H1 (cell line): ENCODE measurements around the gene OSBPL9. TPM values are rescaled to one million over a fixed set of nuclear protein-coding genes. Genes with fewer than 3 reads are reported as not detected.

ENCODE experiments used
- HDAC6 ChIP-seq: IDR thresholded peaks from one replicate; pipeline ENCODE4 v1.7.1; 2012; ENCODE audit warnings: low read depth, mild to moderate bottlenecking, inconsistent platforms, low read length, moderate library complexity
- RAD21 ChIP-seq, 2 experiments: IDR thresholded peaks in 1 of 2; conservative IDR thresholded peaks in 1 of 2; 2 replicates each; pipeline ENCODE4 v1.6.1; 2011; ENCODE audit warnings: low read depth in 2 of 2, low read length in 2 of 2, improper control_type of control experiment in 1 of 2, inconsistent platforms in 1 of 2, mild to moderate bottlenecking in 1 of 2, moderate library complexity in 1 of 2
- SIX5 ChIP-seq: IDR thresholded peaks from 2 replicates; pipeline ENCODE4 v1.6.1; 2011; ENCODE audit warnings: mild to moderate bottlenecking, low read depth, low read length
- TAF1 ChIP-seq: IDR thresholded peaks from 2 replicates; pipeline ENCODE4 v1.6.1; 2011; ENCODE audit warnings: mild to moderate bottlenecking, low read depth, low read length
- polyA plus RNA-seq, 7 experiments: library from polyadenylated mRNA; depleted of rRNA in 3 of 7; stranded (reverse) in 5 of 7; unstranded in 2 of 7; fragments of >200 nt in 5 of 7; fragments of 200-250 nt in 2 of 7; gene quantifications; 1 replicate in 5 of 7; 2 replicates in 1 of 7; 4 replicates in 1 of 7; pipeline versions ENCODE4 v1.2.1 to v1.2.3, GENCODE V29; 2011 to 2013; ENCODE audit warnings: missing spikeins in 2 of 7, mixed read lengths in 2 of 7
- total RNA-seq: library from RNA; stranded (reverse); fragmentation: NEBNext Ultra II Directional; extraction: Animal tissue kit (Norgen Biotek cat#: 25700); gene quantifications from 2 replicates; pipeline ENCODE4 v1.2.1, GENCODE V29; 2021

OSBPL9 gene
- total and polyA plus RNA-seq, 2 of the 8 experiments (the other 6 are each of a cell fraction or from before 2014, with no cell fraction given), result 58.2 to 71.6 TPM

- no peak for TF ChIP-seq SIX5
- TF ChIP-seq RAD21 (IDR thresholded peaks at IDR 0.05 in 1 of 2, conservative IDR thresholded peaks at IDR 0.05 in 1 of 2; ENCODE audit: low read depth in 2 of 2, low read length in 2 of 2), result no peak
- no peak for TF ChIP-seq TAF1
- TF ChIP-seq HDAC6, result no peak
Observed at GRCh38 chr1:51727366-51727765, 110.5 kb downstream of the OSBPL9 start (continued).
